HFF-Myc (cell line): ENCODE measurements around the gene THADA.

Experiments used
- DNase-seq: peaks from one replicate; pipeline ENCODE4 v3.0.0-alpha.2; 2011; ENCODE audit warnings: low read depth; ENCODE audit errors: extremely low read depth
- H3K4me3 ChIP-seq: replicated peaks from 2 replicates; pipeline ENCODE4 v1.5.1; 2011; ENCODE audit warnings: low read depth, mild to moderate bottlenecking, control low read depth, low read length
- TF ChIP-seq, protein P1 (sequence below): IDR thresholded peaks from 2 replicates; pipeline ENCODE4 v1.5.1; 2012; ENCODE audit warnings: mild to moderate bottlenecking, low read depth, low read length, control low read depth; ENCODE audit errors: missing control alignments

Gene THADA

DNA sequence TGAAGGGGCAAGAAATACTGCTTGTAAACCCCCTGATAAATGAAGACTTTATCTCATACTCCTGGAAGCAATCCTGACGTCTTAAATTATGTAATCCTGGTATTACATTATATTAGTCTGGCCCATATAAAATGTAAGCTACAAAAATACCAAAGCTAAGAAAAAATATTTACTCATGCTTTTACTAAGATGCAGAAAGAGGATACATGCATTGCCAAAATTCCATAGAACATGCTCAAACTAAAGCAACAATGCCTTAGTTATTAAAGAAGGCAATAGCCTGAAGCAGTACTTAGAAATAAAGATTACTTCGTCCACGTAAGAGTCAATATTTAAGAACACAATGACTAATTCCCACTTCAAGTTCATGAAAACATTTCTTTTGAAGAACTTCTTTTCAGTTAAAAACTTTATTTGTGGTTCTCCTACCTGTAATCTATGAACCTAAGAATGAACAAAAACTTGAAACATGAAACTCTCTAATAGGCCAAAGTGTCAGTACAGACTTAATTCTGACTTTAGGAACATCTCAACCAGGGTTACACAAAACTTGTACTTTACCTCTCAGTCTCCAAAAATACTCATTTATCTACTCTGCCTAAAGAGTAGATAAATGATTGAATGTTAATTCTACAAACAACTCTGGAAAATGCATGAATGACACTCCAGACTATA is 117.3 kb downstream of the THADA start:
- no peak overlapping the region for H3K4me3 ChIP-seq
- DNase-seq: no peak
- TF ChIP-seq, protein P1, sequence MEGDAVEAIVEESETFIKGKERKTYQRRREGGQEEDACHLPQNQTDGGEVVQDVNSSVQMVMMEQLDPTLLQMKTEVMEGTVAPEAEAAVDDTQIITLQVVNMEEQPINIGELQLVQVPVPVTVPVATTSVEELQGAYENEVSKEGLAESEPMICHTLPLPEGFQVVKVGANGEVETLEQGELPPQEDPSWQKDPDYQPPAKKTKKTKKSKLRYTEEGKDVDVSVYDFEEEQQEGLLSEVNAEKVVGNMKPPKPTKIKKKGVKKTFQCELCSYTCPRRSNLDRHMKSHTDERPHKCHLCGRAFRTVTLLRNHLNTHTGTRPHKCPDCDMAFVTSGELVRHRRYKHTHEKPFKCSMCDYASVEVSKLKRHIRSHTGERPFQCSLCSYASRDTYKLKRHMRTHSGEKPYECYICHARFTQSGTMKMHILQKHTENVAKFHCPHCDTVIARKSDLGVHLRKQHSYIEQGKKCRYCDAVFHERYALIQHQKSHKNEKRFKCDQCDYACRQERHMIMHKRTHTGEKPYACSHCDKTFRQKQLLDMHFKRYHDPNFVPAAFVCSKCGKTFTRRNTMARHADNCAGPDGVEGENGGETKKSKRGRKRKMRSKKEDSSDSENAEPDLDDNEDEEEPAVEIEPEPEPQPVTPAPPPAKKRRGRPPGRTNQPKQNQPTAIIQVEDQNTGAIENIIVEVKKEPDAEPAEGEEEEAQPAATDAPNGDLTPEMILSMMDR: no peak

GRCh38 chr2:43475922-43476321 is 119.9 kb downstream of the THADA start:
- no peak for DNase-seq
- TF ChIP-seq, protein P1: no peak
- H3K4me3 ChIP-seq: no peak overlapping the region

DNA sequence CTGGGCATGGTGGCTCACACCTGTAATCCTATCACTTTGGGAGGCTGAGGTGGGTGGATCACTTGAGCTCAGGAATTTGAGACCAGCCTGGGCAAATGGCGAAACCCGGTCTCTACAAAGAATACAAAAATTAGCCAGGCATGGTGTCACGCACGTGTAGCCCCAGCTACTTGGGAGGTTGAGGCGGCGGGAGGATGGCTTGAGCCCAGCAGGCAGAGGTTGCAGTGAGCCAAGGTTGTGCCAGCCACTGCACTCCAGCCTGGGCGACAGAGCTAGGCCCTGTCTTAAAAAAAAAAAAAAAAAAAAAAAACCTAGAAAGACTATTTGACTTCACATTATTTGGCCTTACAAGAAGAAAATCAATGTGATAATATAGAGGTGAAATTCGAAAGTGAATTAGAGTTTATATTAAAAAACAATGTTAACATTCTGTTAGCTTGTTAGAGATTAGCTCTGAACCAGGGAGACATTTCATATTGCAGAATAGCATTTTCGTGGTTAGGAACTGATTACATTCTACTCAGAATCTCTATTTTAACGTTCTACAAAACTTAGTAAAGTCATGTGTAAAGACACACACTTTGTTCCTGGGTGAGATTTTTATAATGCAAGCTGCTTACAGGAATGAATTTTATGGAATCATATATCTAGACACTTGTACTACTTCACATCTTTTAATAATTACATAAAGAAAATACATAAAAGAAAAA is 120.5 kb downstream of the THADA start:
- TF ChIP-seq, protein P1: no peak
- H3K4me3 ChIP-seq: no peak overlapping the region
- no peak for DNase-seq

- no peak for DNase-seq
- H3K4me3 ChIP-seq: no peak overlapping the region
- TF ChIP-seq, protein P1: no peak
Observed at GRCh38 chr2:43474273-43474672, 121.6 kb downstream of the THADA start.

GRCh38 chr2:43473767-43474166 is 122.1 kb downstream of the THADA start:
- H3K4me3 ChIP-seq: no peak overlapping the region
- DNase-seq: no peak
- TF ChIP-seq, protein P1: no peak

- DNase-seq: no peak
- TF ChIP-seq, protein P1: no peak
- H3K4me3 ChIP-seq: no peak overlapping the region
Observed at GRCh38 chr2:43472527-43473194, 123.2 kb downstream of the THADA start.
